ENCODE measurements around the gene VSTM4.

Gene VSTM4

GRCh38 chr10:49007129-49007528, 108.2 kb downstream of the VSTM4 start:
- DNase-seq (ENCODE audit: low read depth) = no peak

- DNase-seq (ENCODE audit: low read depth) = no peak
These were observed 110.1 kb downstream of the VSTM4 start for GRCh38 chr10:49005270-49005669.

- no peak for DNase-seq (ENCODE audit: low read depth)
These were observed 113.3 kb downstream of the VSTM4 start for GRCh38 chr10:49001870-49002672.

- no peak for DNase-seq (ENCODE audit: low read depth)
These were observed 113.9 kb downstream of the VSTM4 start for GRCh38 chr10:49001402-49001801.

GRCh38 chr10:49000437-49001398, 114.6 kb downstream of the VSTM4 start:
- DNase-seq (ENCODE audit: low read depth) = no peak

GRCh38 chr10:48999346-48999745, 116.0 kb downstream of the VSTM4 start:
- DNase-seq (ENCODE audit: low read depth) = no peak

GRCh38 chr10:48996329-48996728, 119.0 kb downstream of the VSTM4 start:
- DNase-seq (ENCODE audit: low read depth) = no peak

DNA sequence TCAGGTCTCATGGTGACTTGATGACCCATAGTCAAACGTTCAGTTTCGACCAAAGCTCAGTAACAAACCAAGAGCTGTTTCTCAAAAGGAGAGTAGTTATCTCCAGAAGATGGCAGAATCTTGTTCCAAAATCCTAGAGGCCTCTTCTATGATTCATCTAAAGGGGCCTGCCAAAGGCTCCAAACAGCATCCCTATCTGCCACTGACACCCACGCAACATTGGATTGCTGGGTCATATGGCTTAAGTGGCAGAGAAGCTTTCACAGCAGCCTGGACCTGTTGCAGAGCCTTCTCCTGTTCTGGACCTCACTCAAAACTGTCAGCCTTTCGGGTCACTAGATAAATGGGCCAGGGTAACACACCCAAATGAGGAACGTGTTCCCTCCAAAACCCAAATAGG, 121.7 kb downstream of the VSTM4 start:
- DNase-seq (ENCODE audit: low read depth) = no peak

- DNase-seq (ENCODE audit: low read depth) = no peak
These were observed 125.1 kb downstream of the VSTM4 start for GRCh38 chr10:48990226-48990625.

DNA sequence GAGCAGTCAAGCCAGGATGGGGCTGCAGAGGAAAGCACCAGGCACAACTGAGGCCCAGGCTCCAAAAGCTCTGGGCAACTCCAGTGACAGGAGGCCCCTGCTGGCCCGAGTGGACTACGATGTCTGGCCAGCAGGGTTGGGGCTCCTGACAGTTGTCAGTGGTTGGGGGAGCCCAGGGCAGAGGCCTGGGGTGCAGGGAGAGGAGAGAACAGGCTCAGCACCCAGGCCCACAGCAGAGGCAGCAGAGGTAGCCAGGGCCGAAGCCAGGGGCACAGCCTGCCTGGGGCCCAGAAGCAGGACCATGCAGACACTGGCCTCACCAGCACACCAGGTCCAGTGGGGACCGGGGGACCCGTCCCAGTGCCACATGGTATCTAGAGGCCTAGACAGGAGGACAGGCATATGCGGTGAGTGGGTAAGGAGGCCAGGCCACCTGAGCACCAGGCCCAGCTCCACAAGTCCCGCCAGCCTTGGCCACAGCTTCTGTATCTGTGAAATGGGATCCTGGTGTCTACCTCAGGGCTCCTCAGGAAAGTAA, 129.6 kb downstream of the VSTM4 start:
- DNase-seq (ENCODE audit: low read depth) = no peak

DNA sequence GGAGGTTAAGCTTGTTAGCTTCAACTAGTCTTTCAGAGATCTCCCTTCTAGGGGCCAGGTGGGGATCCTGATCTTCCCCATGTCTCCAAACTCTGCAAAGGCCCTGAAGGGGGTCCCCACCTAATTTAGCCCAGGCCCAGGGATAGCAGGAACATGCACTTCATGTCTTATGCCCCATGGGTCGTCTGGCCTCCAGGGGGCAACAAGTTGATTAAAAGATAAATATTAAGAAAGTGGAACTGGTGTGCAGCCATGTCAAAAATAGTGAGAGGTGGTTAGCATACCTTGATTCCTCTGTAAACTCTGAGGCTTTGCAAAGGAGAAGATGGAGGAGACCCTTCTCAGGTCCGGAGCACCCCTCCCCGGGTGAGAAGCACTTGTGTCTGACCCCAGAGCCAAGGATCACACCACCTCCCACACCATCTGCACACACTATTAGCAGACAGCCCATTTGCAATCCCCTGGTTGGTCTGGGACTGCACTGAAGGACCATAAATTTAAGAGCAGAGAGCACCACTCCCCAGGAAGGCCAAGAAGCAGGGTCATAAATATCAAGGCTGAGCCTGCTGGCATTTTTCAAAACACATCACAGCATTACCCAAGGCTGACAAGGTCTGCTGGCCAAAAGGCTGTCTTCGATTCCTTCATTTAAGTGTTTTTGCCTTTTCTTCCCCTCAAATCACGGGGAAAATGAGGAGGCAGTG, 131.5 kb downstream of the VSTM4 start:
- DNase-seq (ENCODE audit: low read depth) = no peak

- no peak for DNase-seq (ENCODE audit: low read depth)
These were observed 132.7 kb downstream of the VSTM4 start for GRCh38 chr10:48982584-48982983.

GRCh38 chr10:48981310-48981907, 133.9 kb downstream of the VSTM4 start:
- no peak for DNase-seq (ENCODE audit: low read depth)

- no peak for DNase-seq (ENCODE audit: low read depth)
These were observed 137.0 kb downstream of the VSTM4 start for GRCh38 chr10:48978318-48978717.

- DNase-seq (ENCODE audit: low read depth) = no peak
These were observed 139.1 kb downstream of the VSTM4 start for GRCh38 chr10:48976196-48976595.

GRCh38 chr10:48974510-48975156, 140.7 kb downstream of the VSTM4 start:
- no peak for DNase-seq (ENCODE audit: low read depth)

DNA sequence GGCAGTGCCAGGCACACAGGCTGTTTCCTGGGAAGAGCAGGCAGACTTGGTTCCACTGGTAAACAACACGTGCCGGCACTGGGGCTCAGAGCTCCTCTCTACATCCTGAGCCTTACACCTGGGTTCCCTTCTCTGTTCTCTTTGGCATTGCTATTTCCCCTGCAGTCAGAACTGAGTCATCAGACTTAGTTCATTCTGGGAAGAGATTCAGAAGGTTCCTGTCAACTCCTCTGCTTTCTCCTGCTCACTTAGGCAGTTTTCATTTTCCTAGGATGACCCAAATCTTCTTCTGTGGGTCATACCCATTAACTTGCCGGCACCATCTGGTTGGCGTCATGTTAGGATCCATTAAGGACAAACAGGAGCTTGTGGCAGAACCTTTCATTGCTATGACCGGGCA, 142.3 kb downstream of the VSTM4 start:
- no peak for DNase-seq (ENCODE audit: low read depth)

DNA sequence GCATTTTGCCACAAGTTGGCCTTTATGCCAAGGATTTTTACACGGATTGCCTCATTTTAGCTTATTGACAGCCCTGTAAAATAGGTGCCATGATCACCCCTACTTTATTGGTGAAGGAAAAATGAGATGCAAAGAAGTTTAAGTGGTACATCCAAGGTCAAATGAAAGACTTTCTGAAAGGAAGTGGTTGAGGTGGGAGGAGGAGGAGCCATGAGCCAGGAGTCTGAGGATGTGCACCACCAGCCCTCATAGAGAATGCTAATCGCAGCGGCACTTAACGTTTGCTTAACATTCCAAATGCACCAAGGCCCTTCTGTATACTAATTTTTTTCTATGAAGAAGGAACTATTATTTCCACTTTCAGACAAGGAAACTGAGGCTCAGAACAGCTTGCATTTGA, 144.7 kb downstream of the VSTM4 start:
- no peak for DNase-seq (ENCODE audit: low read depth)

DNA sequence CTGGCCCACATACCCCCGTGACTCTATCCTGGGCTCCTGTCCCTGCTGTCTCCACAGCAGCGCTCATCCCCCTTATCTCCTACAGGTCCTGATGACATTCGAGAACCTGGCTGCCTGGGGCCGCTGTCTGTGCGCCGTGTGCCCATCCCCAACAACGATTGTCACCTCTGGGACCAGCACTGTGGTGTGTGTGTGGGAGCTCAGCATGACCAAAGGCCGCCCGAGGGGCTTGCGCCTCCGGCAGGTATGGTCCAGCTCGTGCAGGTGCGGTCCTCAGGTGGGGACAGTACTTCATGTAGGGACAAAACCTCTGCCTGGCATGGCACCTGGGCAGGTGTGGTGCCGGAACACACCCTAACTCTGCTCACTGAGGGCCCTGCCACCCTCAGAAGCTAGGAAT, 145.3 kb downstream of the VSTM4 start:
- no peak for DNase-seq (ENCODE audit: low read depth)

GRCh38 chr10:48968036-48968435, 147.3 kb downstream of the VSTM4 start:
- DNase-seq (ENCODE audit: low read depth) = no peak

DNA sequence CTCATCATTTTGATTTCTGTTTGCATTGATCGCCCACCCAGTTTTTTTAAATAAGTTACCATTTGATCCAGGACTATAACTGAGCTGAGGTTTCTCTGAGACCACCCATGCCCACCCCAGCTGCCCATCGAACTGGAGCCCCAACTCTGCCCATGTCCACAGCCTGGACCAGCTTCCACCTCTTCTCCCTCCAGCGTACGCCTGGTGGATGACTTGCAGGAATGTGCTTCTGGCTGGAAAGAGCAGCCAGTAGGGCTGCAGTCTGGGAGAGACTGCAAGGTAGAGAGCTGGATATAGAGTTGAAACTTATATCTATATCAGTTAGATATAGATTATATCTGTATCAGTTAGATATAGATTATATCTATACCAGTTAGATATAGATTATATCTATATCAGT, 149.9 kb downstream of the VSTM4 start:
- DNase-seq (ENCODE audit: low read depth) = no peak
